Osteocyte (in vitro differentiated cells): Measurements from ENCODE around the gene MID2. TPM values are rescaled to one million over a fixed set of nuclear protein-coding genes. Genes with fewer than 3 reads are reported as not detected.
"Not testable (repeated sequence)": the region's sequence is repeated elsewhere in the genome, so short reads cannot be mapped to it uniquely, and the experiment has no call there.

ENCODE experiments used
- DNase-seq: peaks from one replicate; pipeline ENCODE4 v3.0.0; 2021; ENCODE audit warnings: mixed read lengths; ENCODE audit not compliant: unreplicated experiment; ENCODE audit errors: extremely low spot score
- H3K27ac Mint-ChIP-seq: one replicate; pipeline ENCODE4 v1.8.0; 2021; ENCODE audit warnings: mild to moderate bottlenecking, mixed read lengths; ENCODE audit not compliant: unreplicated experiment
- H3K27me3 Mint-ChIP-seq: one replicate; pipeline ENCODE4 v1.8.0; 2021; ENCODE audit warnings: mixed read lengths; ENCODE audit not compliant: unreplicated experiment
- H3K36me3 Mint-ChIP-seq: one replicate; pipeline ENCODE4 v1.8.0; 2021; ENCODE audit warnings: mixed read lengths; ENCODE audit not compliant: unreplicated experiment
- H3K4me1 Mint-ChIP-seq: one replicate; pipeline ENCODE4 v1.8.0; 2021; ENCODE audit warnings: mixed read lengths; ENCODE audit not compliant: unreplicated experiment
- H3K4me3 Mint-ChIP-seq: one replicate; pipeline ENCODE4 v1.8.0; 2021; ENCODE audit warnings: mild to moderate bottlenecking, moderate library complexity, mixed read lengths; ENCODE audit not compliant: unreplicated experiment
- H3K9me3 Mint-ChIP-seq: one replicate; pipeline ENCODE4 v1.8.0; 2021; ENCODE audit warnings: mixed read lengths; ENCODE audit not compliant: unreplicated experiment
- CTCF ChIP-seq: fragments of 200-600 bp; sonication (generic); IDR thresholded peaks from 2 replicates; pipeline ENCODE4 v1.5.0; 2021; ENCODE audit warnings: antibody characterized with exemption, mild to moderate bottlenecking, moderate library complexity
- total RNA-seq: library from RNA; stranded (reverse); gene quantifications from 2 replicates; pipeline ENCODE4 v1.2.1, GENCODE V29; 2021

MID2 gene
- total RNA-seq, 1 donor from 2014 or later = 13.0 TPM

- Mint-ChIP-seq H3K36me3 (peaks cover 4% of the 10 kb centered on the region), H3K27ac (no peak overlapping the region), H3K4me3 (no peak overlapping the region), H3K4me1 (no peaks in the 10 kb centered on the region), H3K9me3 (no peaks in the 10 kb centered on the region), H3K27me3 (no peaks in the 10 kb centered on the region)
- DNase-seq = no peak
- TF ChIP-seq CTCF = no peak
Observed at GRCh38 chrX:107845625-107846024, 20.0 kb downstream of the MID2 start.

- no peaks in the 10 kb centered on the region for H3K9me3 Mint-ChIP-seq
Observed at GRCh38 chrX:107848591-107848990, 22.9 kb downstream of the MID2 start.

GRCh38 chrX:107849747-107850421 lies 24.2 kb downstream of the MID2 start:
- peaks cover 5% of the 10 kb centered on the region for H3K36me3 Mint-ChIP-seq
- TF ChIP-seq CTCF = peak; percentile 13
- no peaks in the 10 kb centered on the region for H3K27me3 Mint-ChIP-seq
- peaks cover 2% of the 10 kb centered on the region for H3K4me1 Mint-ChIP-seq
- no peak overlapping the region for H3K4me3 Mint-ChIP-seq
- DNase-seq = no peak
- H3K27ac Mint-ChIP-seq = no peak overlapping the region
- H3K9me3 Mint-ChIP-seq = no peaks in the 10 kb centered on the region

More at GRCh38 chrX:107848591-107848990, 22.9 kb downstream of the MID2 start:
- no peak for TF ChIP-seq CTCF
- no peaks in the 10 kb centered on the region for H3K27me3 Mint-ChIP-seq
- no peak overlapping the region for H3K4me3 Mint-ChIP-seq
- H3K36me3 Mint-ChIP-seq = peaks cover 1% of the 10 kb centered on the region
- DNase-seq = no peak
- no peak overlapping the region for H3K27ac Mint-ChIP-seq
- peaks cover 2% of the 10 kb centered on the region for H3K4me1 Mint-ChIP-seq

- Mint-ChIP-seq H3K36me3 (peaks cover 5% of the 10 kb centered on the region), H3K27me3 (no peaks in the 10 kb centered on the region), H3K27ac (no peak overlapping the region), H3K4me3 (no peak overlapping the region), H3K9me3 (no peaks in the 10 kb centered on the region), H3K4me1 (peaks cover 2% of the 10 kb centered on the region)
- no peak for TF ChIP-seq CTCF
- DNase-seq = no peak
Observed at GRCh38 chrX:107850422-107850765, 24.7 kb downstream of the MID2 start.

GRCh38 chrX:107851215-107851614 lies 25.5 kb downstream of the MID2 start:
- no peak overlapping the region for H3K4me3 Mint-ChIP-seq
- no peaks in the 10 kb centered on the region for H3K9me3 Mint-ChIP-seq
- H3K36me3 Mint-ChIP-seq = peaks cover 5% of the 10 kb centered on the region
- H3K27me3 Mint-ChIP-seq = no peaks in the 10 kb centered on the region
- no peak for DNase-seq
- H3K4me1 Mint-ChIP-seq = peaks cover 2% of the 10 kb centered on the region
- no peak overlapping the region for H3K27ac Mint-ChIP-seq
- TF ChIP-seq CTCF = no peak

GRCh38 chrX:107851665-107852064 lies 26.0 kb downstream of the MID2 start:
- H3K4me1 Mint-ChIP-seq, DNase-seq, H3K9me3 Mint-ChIP-seq, H3K4me3 Mint-ChIP-seq, H3K27ac Mint-ChIP-seq, H3K36me3 Mint-ChIP-seq, H3K27me3 Mint-ChIP-seq: not testable (repeated sequence)
